Skin epidermis (tissue), 12 donors: Measurements from ENCODE around the gene FAM221B.

Source experiments
- H3K27ac ChIP-seq, 21 experiments: fragments of 200-600 bp; sonication (generic) in 11 of 21; one replicate each; pipeline ENCODE4 v1.5.0; 2020; ENCODE audit warnings: mild to moderate bottlenecking in 3 of 21, inconsistent platforms in 2 of 21, moderate library complexity in 2 of 21
- H3K4me3 ChIP-seq, 7 experiments: fragments of 200-600 bp; sonication (generic) in 2 of 7; one replicate each; pipeline ENCODE4 v1.5.0; 2020; ENCODE audit warnings: inconsistent platforms in 2 of 7, mild to moderate bottlenecking in 2 of 7, moderate library complexity in 1 of 7

Gene FAM221B

GRCh38 chr9:35852267-35852815, 23.8 kb upstream of the FAM221B start:
- H3K4me3 ChIP-seq: no peak overlapping the region
- no peak overlapping the region for H3K27ac ChIP-seq

GRCh38 chr9:35847792-35848572, 19.4 kb upstream of the FAM221B start:
- H3K4me3 ChIP-seq: no peak overlapping the region
- peak overlapping the region in 7 of 21 experiments; percentile 16 to 67 (median 37) for H3K27ac ChIP-seq

- peak overlapping the region in 11 of 21 experiments; percentile 17 to 71 (median 43) for H3K27ac ChIP-seq
- no peak overlapping the region for H3K4me3 ChIP-seq
These were observed 17.6 kb upstream of the FAM221B start for GRCh38 chr9:35845824-35846771.

GRCh38 chr9:35844628-35845270, 16.2 kb upstream of the FAM221B start:
- H3K27ac ChIP-seq: peak overlapping the region in 8 of 21 experiments; percentile 3 to 66 (median 54)
- H3K4me3 ChIP-seq: no peak overlapping the region

GRCh38 chr9:35842795-35843194, 14.3 kb upstream of the FAM221B start:
- H3K27ac ChIP-seq: peak overlapping the region in 1 of 21 experiments; percentile 8
- no peak overlapping the region for H3K4me3 ChIP-seq

GRCh38 chr9:35842020-35842745, 13.7 kb upstream of the FAM221B start:
- Histone ChIP-seq H3K27ac (peak overlapping the region in 1 of 21 experiments; percentile 8), H3K4me3 (no peak overlapping the region)

- Histone ChIP-seq H3K4me3 (no peak overlapping the region), H3K27ac (no peak overlapping the region)
These were observed 13.0 kb upstream of the FAM221B start for GRCh38 chr9:35841645-35841900.

GRCh38 chr9:35840881-35841644, 12.5 kb upstream of the FAM221B start:
- Histone ChIP-seq H3K27ac (peak overlapping the region in 2 of 21 experiments; percentile 8 to 11), H3K4me3 (no peak overlapping the region)

GRCh38 chr9:35839926-35840325, 11.4 kb upstream of the FAM221B start:
- Histone ChIP-seq H3K27ac (no peak overlapping the region), H3K4me3 (no peak overlapping the region)

GRCh38 chr9:35836595-35836994, 8.1 kb upstream of the FAM221B start:
- no peak overlapping the region for H3K4me3 ChIP-seq
- no peak overlapping the region for H3K27ac ChIP-seq

- Histone ChIP-seq H3K4me3 (no peak overlapping the region), H3K27ac (no peak overlapping the region)
These were observed 7.2 kb upstream of the FAM221B start for GRCh38 chr9:35835766-35836165.

GRCh38 chr9:35835216-35835632, 6.7 kb upstream of the FAM221B start:
- no peak overlapping the region for H3K4me3 ChIP-seq
- H3K27ac ChIP-seq: no peak overlapping the region

- Histone ChIP-seq H3K27ac (peak overlapping the region in 3 of 21 experiments; percentile 24 to 30 (median 30)), H3K4me3 (no peak overlapping the region)
These were observed 6.0 kb upstream of the FAM221B start for GRCh38 chr9:35834260-35835215.

GRCh38 chr9:35832814-35833213, 4.3 kb upstream of the FAM221B start:
- no peak overlapping the region for H3K4me3 ChIP-seq
- peak overlapping the region in 5 of 21 experiments; percentile 32 to 66 (median 52) for H3K27ac ChIP-seq

- Histone ChIP-seq H3K27ac (no peak overlapping the region), H3K4me3 (no peak overlapping the region)
These were observed 2.5 kb upstream of the FAM221B start for GRCh38 chr9:35831040-35831439.

- H3K27ac ChIP-seq: peak overlapping the region in 19 of 21 experiments; percentile 75 to 98 (median 91)
- peak overlapping the region; percentile 50 to 76 (median 75) for H3K4me3 ChIP-seq
These were observed 1.2 kb upstream of the FAM221B start for GRCh38 chr9:35829764-35830096.

GRCh38 chr9:35829084-35829763, 692 bp upstream of the FAM221B start, which contains the start of gene TMEM8B:
Gene TMEM8B (plus strand): TSS chr9:35829228. CDS start chr9:35829448, 220 bp downstream.
- H3K4me3 ChIP-seq: peak within 1 kb of the TSS; percentile 50 to 76 (median 75)

More at GRCh38 chr9:35829084-35829763, 692 bp upstream of the FAM221B start, which contains the start of gene TMEM8B:
- H3K27ac ChIP-seq: peak within 1 kb of the TSS; percentile 75 to 98 (median 87)
